Stimulated activated CD8-positive, alpha-beta memory T cell treated with anti-CD3 and anti-CD28 coated beads, Interleukin-7, amount 100 ng/mL, for 1 hour (primary cell): ENCODE measurements around the gene TNPO3.
"Not testable (repeated sequence)": the region's sequence is repeated elsewhere in the genome, so short reads cannot be mapped to it uniquely, and the experiment has no call there.

Experiments used
- DNase-seq, 2 donors: peaks; one replicate each; pipeline ENCODE4 v3.0.0-alpha.2; 2020; ENCODE audit warnings: low read depth in 2 of 2

TNPO3 gene

GRCh38 chr7:129014501-129015101 is 40.3 kb downstream of the TNPO3 start:
- no peak for DNase-seq

GRCh38 chr7:129013048-129013724 is 41.7 kb downstream of the TNPO3 start:
- DNase-seq, result no peak

GRCh38 chr7:129012641-129013040 is 42.3 kb downstream of the TNPO3 start:
- DNase-seq, result no peak

- DNase-seq, result no peak
Measured at GRCh38 chr7:129010075-129010474, 44.8 kb downstream of the TNPO3 start.

- no peak for DNase-seq
Measured at GRCh38 chr7:129009437-129009836, 45.5 kb downstream of the TNPO3 start.

- no peak for DNase-seq
Measured at GRCh38 chr7:129008645-129009414, 46.1 kb downstream of the TNPO3 start.

GRCh38 chr7:129007572-129007971 is 47.3 kb downstream of the TNPO3 start:
- DNase-seq, result no peak

GRCh38 chr7:129006636-129007414 is 48.1 kb downstream of the TNPO3 start:
- DNase-seq, result no peak

GRCh38 chr7:129005186-129005585 is 49.7 kb downstream of the TNPO3 start:
- no peak for DNase-seq

- no peak for DNase-seq
Measured at GRCh38 chr7:128997181-128997580, 57.7 kb downstream of the TNPO3 start.

- not testable (repeated sequence) for DNase-seq
Measured at GRCh38 chr7:128994560-128994959, 60.4 kb downstream of the TNPO3 start.

- DNase-seq, result no peak
Measured at GRCh38 chr7:128993419-128993818, 61.5 kb downstream of the TNPO3 start.

GRCh38 chr7:128989961-128990360 is 65.0 kb downstream of the TNPO3 start:
- DNase-seq, result no peak

- no peak for DNase-seq
Measured at GRCh38 chr7:128988372-128988771, 66.5 kb downstream of the TNPO3 start.

GRCh38 chr7:128986609-128987008 is 68.3 kb downstream of the TNPO3 start:
- no peak for DNase-seq

GRCh38 chr7:128985660-128986059 is 69.3 kb downstream of the TNPO3 start:
- DNase-seq, result no peak

GRCh38 chr7:128982105-128982504 is 72.8 kb downstream of the TNPO3 start:
- no peak for DNase-seq

GRCh38 chr7:128974241-128974934 is 80.5 kb downstream of the TNPO3 start:
- DNase-seq, result no peak

- no peak for DNase-seq
Measured at GRCh38 chr7:128968624-128969023, 86.3 kb downstream of the TNPO3 start.

- no peak for DNase-seq
Measured at GRCh38 chr7:128963327-128963757, 91.6 kb downstream of the TNPO3 start.

- no peak for DNase-seq
Measured at GRCh38 chr7:128962899-128963298, 92.0 kb downstream of the TNPO3 start.
